ENCODE results near the gene PHLDA2.
A peak's percentile ranks its signal among the peaks of the same experiment; 100 is the strongest.
"Not testable (repeated sequence)": the region's sequence is repeated elsewhere in the genome, so short reads cannot be mapped to it uniquely, and the experiment has no call there.

PHLDA2 gene

GRCh38 chr11:2944530-2944929, 15.3 kb upstream of the PHLDA2 start:
- no peak for DNase-seq

- no peak for DNase-seq
Measured at GRCh38 chr11:2943711-2944118, 14.5 kb upstream of the PHLDA2 start.

GRCh38 chr11:2942872-2943710, 13.9 kb upstream of the PHLDA2 start:
- DNase-seq: no peak

- no peak for DNase-seq
Measured at GRCh38 chr11:2942447-2942846, 13.2 kb upstream of the PHLDA2 start.

- no peak for DNase-seq
Measured at GRCh38 chr11:2940921-2941821, 12.0 kb upstream of the PHLDA2 start.

GRCh38 chr11:2940147-2940920, 11.1 kb upstream of the PHLDA2 start:
- no peak for DNase-seq

- DNase-seq: not testable (repeated sequence)
Measured at GRCh38 chr11:2938458-2939418, 9.5 kb upstream of the PHLDA2 start.

GRCh38 chr11:2937641-2938457, 8.6 kb upstream of the PHLDA2 start:
- DNase-seq: not testable (repeated sequence)

- DNase-seq: no peak
Measured at GRCh38 chr11:2934611-2935239, 5.5 kb upstream of the PHLDA2 start.

- DNase-seq: no peak
Measured at GRCh38 chr11:2934021-2934550, 4.9 kb upstream of the PHLDA2 start.

GRCh38 chr11:2933375-2934020, 4.3 kb upstream of the PHLDA2 start:
- DNase-seq: peak; percentile 90 to 91

- peak in 1 of 2 experiments; percentile 14 for DNase-seq
Measured at GRCh38 chr11:2932850-2933251, 3.6 kb upstream of the PHLDA2 start.

GRCh38 chr11:2931771-2932738, 2.8 kb upstream of the PHLDA2 start:
- no peak for DNase-seq

- no peak for DNase-seq
Measured at GRCh38 chr11:2931420-2931746, 2.2 kb upstream of the PHLDA2 start.

GRCh38 chr11:2930704-2931419, 1.6 kb upstream of the PHLDA2 start:
- no peak for DNase-seq

GRCh38 chr11:2929950-2930703, 907 bp upstream of the PHLDA2 start:
- DNase-seq: peak in 1 of 2 experiments; percentile 4

- no peak for DNase-seq
Measured at GRCh38 chr11:2929531-2929949, 320 bp upstream of the PHLDA2 start.

Data from AML-193 (cell line).